Limb (tissue), 2 donors: ENCODE results near the gene MB.

ENCODE experiments used
- DNase-seq, 2 donors: peaks; one replicate each; pipeline ENCODE4 v3.0.0-alpha.2; 2016; ENCODE audit errors: extremely low spot score in 2 of 2

The MB gene

DNA sequence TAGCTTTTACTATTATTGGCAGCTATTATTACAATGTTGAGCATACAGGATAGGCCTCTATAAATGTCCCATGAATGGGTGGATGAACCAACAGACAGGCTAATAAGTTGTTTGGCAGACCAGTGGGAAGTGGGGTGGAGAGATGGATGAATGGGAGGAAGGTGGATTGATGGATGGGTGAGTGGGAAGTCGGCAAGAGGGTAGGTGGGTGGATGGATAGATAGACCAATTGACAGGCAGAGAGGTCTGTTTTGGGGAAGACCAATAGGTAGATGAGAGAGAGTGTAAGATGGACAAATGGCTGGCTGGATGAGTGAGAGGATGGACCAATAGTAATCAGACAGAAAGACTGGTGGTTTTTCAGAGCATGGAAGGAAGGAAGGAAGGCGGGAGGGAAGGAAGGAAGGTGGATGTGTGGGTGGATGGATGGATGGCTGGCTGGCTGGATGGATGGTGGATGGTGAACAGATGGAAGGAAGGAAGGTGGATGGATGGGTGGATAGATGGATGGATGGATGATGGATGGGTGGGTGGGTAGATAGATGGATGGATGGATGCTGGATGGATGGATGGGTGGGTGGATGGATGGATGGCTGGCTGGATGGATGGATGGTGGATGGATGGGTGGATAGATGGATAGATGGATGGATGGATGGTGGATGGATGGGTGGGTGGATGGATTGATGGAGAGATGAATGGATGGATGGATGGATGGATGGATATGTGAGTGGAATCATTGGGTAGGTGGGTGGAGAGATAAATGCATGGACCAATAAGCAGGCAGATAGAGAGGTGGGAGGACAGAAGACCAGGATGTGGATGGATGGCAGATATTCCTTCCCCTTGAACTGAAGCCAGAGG, 39.1 kb downstream of the MB start:
- no peak for DNase-seq

DNA sequence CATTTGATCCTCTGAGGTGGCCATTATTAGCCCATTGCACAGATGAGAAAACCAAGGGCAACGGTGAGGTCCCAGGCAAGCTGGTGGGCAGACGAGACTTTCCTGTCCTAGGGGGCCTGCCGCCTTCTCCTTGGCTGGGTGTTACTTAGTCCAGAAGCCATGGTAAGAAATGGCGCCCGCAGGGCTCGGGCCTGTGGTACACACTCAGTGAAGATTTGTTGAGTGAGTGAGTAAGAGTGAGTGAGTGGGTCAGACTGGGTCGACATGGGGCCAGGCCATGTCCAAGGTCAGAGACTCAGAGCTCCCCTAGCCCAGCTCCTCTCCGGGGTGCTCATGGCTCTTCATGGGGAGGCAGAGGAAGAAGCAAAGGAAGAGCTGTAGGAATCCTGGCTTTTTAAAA, 40.5 kb downstream of the MB start:
- DNase-seq: no peak

DNA sequence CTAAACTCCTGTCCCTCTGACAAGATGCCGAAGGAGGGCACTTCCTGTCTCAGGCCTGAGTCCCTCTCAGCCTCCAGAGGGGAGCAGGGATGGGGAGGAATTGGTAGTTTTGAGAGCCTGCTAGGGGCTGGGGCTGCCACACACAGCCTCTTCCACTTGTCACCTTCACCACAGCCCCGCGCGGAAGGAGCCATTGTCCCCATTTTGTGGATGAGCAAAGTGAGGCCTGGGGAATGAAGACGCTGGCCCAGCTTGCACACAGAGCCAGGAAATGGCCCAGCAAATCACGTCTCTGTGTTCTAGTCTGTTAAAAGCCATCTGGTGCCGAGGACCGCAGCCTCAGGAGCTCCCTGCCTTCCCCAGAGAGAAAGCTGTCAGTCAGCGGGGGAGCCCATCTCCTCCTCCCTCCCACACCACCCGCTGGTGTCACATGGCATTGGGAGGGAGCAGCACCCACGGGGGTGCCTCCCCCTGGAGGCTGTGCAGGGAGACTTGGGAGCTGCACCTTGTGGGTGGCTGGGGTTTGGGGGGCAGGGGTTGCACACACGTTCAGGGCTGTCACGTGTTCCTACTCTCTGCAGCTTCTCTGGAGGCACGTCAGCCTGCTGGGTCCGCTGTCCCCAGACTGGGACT, 41.9 kb downstream of the MB start:
- no peak for DNase-seq

DNA sequence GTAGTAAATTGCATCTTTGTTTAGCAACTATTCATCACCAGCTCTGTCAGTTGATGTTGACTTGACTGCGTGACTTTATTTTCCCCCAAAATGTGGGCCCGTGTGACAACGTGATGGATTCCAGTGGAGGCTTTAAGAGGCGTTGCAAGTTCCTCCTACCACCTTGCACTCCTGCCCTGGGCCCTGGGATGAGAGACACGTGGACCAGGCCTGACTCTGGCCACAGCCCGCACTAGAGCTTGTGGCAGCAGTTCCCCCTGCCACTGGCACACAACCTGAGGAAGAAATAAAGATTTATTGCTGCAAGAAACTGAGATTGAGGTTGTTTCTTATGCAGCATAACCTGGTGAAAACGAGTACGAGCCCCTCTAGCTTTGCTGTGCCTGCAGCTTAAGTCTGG, 44.6 kb downstream of the MB start:
- DNase-seq: no peak

DNA sequence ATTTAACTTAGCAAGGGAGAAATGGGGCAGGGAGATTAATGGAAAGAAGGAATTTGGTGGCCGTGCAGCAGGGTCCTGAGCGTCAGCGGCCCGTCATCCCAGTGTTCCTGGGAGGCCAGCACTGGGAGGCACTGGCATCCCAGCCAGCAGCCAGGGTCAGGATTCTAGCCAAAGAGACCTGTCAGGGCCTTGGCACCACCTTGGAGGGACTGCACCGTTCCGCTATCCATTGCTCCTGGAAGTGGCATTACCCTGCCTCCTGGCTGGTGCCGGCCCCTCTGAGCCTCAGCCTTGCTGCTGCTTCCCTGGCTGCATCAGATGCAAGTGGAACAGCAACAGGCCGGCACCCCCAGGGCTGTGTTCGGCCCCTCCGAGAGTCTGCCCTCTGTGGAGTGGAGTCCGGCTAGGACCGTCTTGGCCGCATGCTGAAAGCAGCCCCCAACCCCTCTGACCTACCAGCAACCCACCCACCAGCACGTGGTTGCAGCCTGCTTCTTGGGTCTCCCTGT, 46.4 kb downstream of the MB start:
- DNase-seq: no peak

DNA sequence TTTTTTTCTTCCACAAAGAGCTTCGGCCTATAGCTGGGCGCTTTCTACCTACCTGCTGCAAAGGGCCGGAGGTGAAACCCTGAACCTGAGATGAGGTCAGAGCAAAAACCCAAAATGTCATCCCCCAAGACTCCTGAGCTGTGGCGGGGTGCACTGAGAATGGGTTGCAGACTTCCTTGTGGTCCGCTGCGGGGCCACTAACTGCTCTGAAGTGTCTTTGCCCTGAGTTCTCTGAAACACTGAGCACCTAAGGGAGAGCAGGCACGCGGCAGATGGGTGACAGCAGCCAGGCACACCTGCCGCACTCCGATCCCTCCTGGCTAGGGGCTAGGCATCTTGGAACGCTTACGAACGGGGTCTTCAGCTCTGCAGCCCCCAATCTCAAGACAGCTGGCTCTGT, 47.2 kb downstream of the MB start:
- DNase-seq: no peak

DNA sequence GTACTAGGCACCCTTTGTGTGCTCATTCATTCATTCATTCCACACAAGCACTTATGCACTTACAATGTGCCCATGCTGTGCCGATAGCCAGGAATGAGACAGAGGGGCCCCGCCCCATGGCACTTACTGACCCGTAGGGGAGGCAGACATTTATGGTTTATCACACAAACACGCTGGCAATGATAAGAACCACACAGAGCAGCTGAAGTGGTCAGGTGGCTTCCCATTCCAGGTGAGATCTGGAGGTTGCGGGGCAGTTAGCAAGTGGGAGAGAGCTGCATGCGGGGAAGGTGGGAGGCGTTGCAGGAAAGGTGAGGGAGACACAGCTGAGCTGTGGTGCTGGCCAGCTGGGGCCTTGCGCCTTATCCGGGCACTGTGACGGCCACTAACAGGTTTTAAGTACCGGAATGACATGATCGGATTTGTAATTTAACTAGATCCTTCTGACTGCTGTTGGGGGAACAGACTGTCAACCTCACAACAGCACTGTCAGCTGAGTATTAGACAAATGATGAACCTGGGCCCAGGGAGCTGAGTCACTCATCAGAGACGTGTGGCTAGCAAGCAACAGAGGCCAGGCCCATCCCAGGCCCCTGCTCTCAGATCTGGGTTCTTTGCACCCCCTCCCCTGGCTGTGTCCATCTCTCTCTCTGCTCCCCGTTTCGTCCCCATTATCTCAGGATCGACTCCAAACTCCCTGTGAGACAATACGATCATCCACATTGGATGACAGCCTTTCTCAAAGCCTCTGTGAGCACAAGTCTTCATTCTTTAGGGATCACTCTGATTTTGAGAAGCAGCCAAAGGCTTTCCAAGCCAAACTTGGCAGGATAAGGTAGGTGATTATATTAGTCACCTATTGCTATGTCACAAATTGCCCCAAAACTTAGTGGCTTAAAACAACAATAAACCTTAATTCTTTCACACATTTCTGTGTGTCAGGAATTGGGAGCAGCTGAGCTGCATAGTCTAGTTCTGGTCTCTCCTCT, 48.1 kb downstream of the MB start:
- no peak for DNase-seq

DNA sequence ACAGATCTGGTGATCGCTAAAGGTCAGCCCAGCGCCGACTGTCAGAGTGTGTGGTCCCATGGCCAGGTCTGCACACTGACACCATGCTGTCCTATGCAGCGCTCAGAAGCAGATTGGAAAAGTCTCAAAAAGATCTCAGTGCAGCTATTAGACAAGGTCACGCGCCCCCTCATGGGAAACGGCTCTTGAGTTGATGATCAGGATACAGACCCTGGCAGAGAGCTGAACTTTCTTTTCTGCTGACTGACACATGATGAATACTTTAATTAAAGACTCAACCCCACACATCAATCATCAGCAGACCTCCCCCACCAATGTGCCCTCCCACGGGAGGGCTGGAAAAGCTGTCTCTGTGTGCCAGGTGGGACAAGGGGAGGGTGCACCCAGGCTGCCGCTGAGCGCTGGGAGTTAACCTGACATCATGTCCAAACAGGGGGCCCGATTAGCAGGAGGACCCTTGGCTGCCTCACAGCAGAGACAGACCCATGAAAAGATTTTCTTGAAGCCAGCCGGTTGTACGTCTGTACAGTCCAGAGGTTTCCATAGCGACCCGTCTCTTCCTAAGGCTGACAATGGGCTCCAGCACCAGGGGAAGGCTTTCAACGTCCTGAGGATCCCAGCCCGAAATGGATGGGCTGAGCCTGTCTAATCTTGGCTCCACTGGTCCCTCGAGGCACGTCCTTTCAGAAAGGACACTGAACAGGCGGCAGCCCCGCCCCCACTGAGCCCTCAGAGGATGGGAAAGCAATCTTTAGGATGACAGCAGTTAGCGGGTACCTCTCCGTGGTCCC, 49.6 kb downstream of the MB start:
- DNase-seq: no peak

DNA sequence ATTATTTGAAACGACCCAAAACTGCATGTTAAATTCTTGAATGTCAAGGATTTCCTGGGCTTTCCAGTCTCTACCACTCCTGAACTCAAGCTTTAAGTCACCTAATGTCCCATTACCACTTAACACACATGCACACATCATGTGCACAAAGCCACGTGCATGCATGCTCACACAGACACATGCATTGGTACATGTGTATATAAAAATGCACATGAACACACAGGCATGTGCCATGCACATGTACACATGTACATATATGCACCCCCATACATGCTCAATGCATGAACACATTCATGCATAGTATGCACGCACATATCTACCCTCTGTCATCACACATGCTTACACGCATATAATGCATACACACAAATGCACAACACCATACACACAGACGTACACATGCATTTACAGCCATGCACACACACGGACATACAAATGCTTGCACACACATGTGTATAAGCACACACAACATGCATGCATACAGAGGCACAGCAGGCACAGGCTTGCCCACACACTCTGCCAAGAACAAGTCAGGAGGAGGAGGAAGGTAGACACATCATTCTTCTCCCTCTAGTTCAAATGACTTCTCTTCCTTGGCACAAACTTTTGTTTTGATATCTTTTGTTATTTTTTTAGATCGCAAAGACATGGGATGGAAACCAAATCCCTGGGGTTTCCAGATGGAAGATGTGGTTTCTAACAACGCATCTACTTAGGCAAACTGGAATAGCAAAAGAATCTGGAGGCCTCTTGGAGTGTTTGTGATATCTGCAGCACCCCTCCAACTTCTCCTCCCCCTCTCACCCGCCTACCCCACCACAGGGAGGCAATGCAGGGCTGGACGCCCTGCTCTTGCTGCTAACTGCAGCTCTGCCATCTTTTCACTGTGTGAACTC, 51.9 kb downstream of the MB start:
- no peak for DNase-seq

DNA sequence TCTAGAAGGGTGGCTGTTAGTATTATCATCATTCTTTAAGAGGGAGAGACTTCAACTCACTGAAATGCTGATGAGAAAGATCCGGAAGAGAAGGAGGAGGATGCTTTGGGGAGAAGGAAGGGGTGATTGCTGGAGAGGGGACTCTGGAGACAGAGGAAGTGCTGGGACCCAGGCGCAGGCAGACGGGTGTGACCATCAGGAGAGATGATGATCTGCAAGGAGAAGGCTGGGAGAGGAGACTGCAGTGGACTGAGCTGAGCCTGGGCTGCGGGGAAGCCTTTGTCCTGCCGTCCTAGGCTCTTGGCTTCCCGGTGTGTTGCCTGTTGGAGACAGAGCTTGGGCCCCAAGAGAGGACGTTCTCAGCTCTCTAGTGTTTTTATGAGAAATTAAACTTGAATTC, 53.9 kb downstream of the MB start:
- no peak for DNase-seq

DNA sequence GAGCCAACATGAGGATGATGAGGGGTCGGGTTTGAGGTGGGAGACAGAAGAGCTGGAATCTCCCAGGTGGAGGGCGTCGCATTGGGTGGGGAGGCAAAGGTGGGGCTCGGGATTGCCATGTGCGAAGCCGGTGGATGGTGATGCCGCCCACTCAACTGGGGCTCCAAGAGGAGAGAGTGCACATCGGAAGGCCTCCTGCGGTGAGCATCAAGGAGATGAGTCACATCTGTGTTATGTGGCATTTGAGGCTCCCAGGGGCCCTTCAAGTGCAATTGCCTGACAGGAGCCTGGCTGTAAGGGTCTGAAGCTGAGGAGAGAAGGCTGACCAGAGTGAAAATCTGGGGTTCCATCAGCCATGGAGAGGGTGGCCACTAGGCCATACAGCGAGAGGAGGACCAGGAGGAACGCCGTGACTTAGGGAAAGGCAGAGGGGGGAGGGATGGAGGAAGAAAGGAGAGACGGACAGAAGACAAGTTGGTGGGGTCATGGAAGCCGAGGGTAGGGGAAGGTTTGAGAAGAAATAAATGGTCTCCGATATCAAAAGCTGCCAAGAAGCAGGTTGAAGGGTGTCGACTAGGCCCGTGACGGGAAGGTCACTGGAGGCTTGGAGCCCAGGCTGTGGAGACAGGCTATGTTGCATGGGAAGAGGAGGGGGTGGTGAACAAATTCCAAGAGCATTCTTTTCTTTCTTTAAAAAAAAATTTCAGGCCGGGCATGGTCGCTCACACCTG, 55.2 kb downstream of the MB start:
- DNase-seq: no peak

DNA sequence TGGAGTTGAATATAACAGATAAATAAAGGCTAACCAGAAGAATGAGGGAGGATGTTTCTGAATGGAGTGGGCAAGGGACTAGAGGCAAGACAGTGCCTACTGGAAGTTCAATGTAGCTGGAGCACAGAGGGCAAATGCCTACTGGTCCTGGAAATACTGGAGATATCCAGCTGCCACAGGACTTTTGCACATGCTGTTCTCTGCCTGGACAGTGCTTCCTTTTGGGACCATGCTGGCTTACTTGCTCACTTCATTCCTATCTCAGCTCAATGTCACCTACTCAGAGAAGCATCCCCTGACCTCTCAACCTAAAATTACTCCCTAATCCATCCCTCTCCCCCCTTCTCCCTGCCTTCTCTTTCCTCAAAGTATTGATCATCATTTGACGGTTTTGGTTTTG, 56.3 kb downstream of the MB start:
- no peak for DNase-seq

DNA sequence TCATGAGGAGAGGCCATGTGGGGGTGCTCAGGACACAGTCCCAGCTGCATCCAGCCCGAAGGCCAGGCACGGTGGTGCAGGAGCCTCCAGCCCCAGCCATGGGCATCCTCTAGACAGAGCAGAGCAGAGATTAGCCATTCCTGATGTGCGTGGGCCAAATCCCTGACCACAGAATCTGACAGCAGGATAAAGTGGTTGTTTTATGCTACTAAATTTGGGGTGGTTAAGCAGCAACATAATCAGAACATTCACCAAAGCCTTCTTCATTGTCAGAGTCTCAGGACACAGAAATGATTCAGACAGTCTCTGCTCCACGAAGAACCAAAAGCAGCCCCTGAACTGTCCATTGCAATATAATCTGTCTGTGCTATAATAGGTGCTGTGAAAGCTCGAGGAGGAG, 56.8 kb downstream of the MB start:
- no peak for DNase-seq

DNA sequence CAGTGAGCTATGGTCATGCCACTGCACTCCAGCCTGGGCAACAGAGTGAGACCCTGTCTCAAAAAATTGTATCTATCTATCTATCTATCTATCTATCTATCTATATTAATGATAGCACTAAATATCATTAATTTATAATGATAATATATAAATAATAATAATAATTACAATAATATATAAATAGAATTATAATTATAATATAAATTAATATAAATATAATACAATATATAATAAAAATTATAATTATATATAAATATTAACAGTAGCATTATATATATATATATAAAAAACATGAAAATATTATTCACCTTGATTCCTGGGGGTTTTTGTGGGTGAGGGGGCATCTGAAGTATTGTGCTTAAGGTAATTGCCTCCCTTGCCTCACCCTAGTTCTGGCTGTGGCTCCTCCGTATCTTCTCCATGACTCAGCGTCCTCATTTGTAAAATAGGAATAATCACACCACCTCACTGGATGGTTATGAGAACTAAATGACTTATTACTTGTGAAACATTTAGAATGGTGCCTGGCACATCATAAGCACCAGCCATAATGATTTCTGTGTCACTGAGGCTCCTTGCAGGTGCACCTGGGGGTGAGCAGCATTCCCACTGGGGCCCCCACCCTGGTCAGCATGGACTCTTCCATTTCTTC, 57.6 kb downstream of the MB start:
- DNase-seq: no peak

DNA sequence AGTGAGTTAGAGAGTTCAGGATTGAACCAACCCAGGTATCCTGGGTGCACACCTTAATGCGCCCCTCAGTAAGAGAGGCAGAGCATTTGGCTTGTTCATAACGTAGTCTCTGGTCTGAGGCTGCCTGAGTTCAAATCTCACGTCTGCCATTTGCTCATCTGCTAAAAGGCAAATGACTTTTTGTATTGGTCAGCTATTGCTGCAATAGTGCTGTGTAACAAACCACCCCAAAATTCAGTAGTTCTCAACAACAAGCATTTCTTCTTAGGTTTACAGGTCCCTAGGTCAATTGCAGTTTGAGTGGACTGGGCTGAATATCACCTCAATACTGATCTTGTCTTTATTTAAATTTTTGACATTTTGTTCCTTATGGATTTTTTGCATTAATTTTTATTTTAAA, 58.4 kb downstream of the MB start:
- no peak for DNase-seq

DNA sequence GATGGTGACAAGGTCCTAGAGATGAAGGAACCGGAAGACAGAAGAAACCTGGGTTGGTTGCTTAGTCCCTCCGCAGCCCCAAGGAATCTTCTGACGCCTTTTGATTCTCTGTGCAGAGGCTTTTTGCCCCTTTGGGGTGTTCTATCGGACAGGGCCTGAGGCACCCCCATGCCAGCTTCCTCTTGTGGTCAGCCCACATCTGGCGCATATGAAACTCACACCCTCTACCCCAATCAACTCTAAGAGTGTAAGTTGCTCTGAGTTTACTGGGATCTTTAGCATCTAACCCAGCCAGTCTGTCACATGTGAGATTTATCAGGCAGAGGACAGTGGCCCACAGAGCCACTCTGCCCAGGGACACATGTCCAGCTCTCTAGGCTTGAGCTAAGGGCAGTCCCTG, 59.1 kb downstream of the MB start:
- no peak for DNase-seq
